Activated T-helper 1 cell treated with anti-CD3 and anti-CD28 coated beads, Interleukin-12 subunit alpha, Interleukin-12 subunit beta, Interleukin-2, Interleukin-4 antibody, amounts not matched to agents 30 ng/mL and 10 ng/mL and 1 ng/mL, durations not matched to agents 14 hours and 24 hours and 36 hours (primary cell): ENCODE measurements around the gene ZNF441. TPM values are rescaled to one million over a fixed set of nuclear protein-coding genes. Genes with fewer than 3 reads are reported as not detected.
A peak's percentile ranks its signal among the peaks of the same experiment; 100 is the strongest.
"Not testable (repeated sequence)": the region's sequence is repeated elsewhere in the genome, so short reads cannot be mapped to it uniquely, and the experiment has no call there.

ENCODE experiments used
- DNase-seq: peaks from one replicate; pipeline ENCODE4 v3.0.0; 2021; ENCODE audit warnings: low spot score
- H3K27ac Mint-ChIP-seq: one replicate; pipeline ENCODE4 v1.8.0; 2021; ENCODE audit warnings: mild to moderate bottlenecking, mixed read lengths
- H3K27me3 Mint-ChIP-seq: one replicate; pipeline ENCODE4 v1.8.0; 2022; ENCODE audit warnings: mild to moderate bottlenecking, moderate library complexity, mixed read lengths; ENCODE audit not compliant: insufficient read depth
- H3K36me3 Mint-ChIP-seq: one replicate; pipeline ENCODE4 v1.8.0; 2021; ENCODE audit warnings: low read depth, mixed read lengths
- H3K4me1 Mint-ChIP-seq: one replicate; pipeline ENCODE4 v1.8.0; 2021; ENCODE audit warnings: low read depth, mixed read lengths
- H3K4me3 Mint-ChIP-seq: one replicate; pipeline ENCODE4 v1.8.0; 2021; ENCODE audit warnings: mild to moderate bottlenecking, moderate library complexity, mixed read lengths
- H3K9me3 Mint-ChIP-seq: one replicate; pipeline ENCODE4 v1.8.0; 2021; ENCODE audit warnings: mixed read lengths
- intact Hi-C: fragments of 100-400 bp; cut with micrococcal nuclease; formaldehyde crosslinking; loops from one replicate; pipeline ENCODE4 v1.15.1; 2024
- total RNA-seq: library from RNA; stranded (reverse); gene quantifications from 2 replicates; pipeline ENCODE4 v1.2.3, GENCODE V29; 2022

ZNF441 gene
- total RNA-seq, 1 donor from 2014 or later, result 2.8 TPM

DNA sequence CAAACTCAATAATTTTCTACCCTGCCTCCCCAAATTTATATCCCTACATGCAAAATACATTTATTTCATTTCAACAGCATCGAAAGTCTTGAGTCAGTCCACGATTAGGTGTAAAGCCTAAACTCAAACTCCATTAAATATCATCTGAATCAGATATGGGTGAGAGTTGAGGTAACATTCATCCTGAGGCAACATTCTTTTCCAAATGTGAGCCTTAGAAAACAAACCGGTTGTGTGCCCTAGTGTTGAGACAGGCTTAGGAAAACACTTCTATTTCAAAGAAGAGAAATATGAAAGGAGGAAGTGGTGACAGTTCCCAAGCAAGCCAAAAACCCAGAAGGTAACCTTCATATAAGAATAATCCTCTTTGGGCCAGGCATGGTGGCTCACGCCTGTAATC lies 12.1 kb upstream of the ZNF441 start:
- peaks cover 66% of the 10 kb centered on the region for H3K9me3 Mint-ChIP-seq
- H3K4me1 Mint-ChIP-seq, result no peaks in the 10 kb centered on the region
- H3K27me3 Mint-ChIP-seq, result peaks cover 3% of the 10 kb centered on the region
- intact Hi-C loops, result no loop called here
- H3K36me3 Mint-ChIP-seq, result peaks cover 8% of the 10 kb centered on the region
- no peak overlapping the region for H3K27ac Mint-ChIP-seq
- DNase-seq, result no peak
- no peak overlapping the region for H3K4me3 Mint-ChIP-seq

DNA sequence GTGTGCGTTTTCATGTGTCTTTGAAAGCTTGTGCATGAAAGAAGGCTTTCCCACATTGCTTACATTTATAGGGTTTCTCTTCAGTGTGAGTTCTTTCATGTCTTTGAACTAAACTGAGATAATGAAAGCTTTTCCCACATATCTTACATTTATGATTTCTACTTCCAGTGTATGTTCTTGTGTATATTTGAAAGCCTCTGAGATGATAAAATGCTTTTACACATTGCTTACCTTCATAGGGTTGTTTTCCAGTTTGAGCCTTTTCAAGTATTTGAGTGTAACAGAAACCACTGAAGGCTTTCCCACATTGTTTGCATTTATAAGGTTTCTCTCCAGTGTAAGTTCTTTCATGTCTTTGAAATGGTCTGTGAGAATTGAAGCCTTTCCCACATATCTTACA lies 9.8 kb upstream of the ZNF441 start:
- H3K27ac Mint-ChIP-seq, result no peak overlapping the region
- H3K36me3 Mint-ChIP-seq, result peaks cover 8% of the 10 kb centered on the region
- no peaks in the 10 kb centered on the region for H3K27me3 Mint-ChIP-seq
- H3K4me1 Mint-ChIP-seq, result no peaks in the 10 kb centered on the region
- peaks cover 56% of the 10 kb centered on the region for H3K9me3 Mint-ChIP-seq
- DNase-seq, result no peak
- H3K4me3 Mint-ChIP-seq, result no peak overlapping the region
- intact Hi-C loops, result no loop called here

DNA sequence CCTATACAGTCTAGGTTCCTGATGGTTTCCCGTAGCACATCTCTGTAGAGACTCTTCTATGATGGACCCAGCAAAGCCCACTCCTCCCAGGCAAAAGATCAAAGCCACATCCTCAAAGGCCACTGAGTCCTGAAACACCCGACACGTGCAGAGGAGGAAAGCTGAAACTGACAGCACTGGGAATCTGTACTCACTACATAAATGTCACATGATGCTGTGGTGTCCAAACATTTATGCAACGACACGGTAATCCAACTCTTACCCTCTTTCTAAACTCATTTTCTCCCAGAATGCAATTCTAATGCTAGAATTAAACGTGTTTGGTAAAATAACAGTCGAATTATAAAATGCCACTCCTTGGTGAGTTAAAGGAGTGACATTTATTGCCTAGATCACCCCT lies 7.0 kb upstream of the ZNF441 start:
- Mint-ChIP-seq H3K27me3 (no peaks in the 10 kb centered on the region), H3K9me3 (peaks cover 58% of the 10 kb centered on the region), H3K4me1 (no peaks in the 10 kb centered on the region), H3K4me3 (no peak overlapping the region), H3K36me3 (peaks cover 8% of the 10 kb centered on the region), H3K27ac (no peak overlapping the region)
- no peak for DNase-seq
- intact Hi-C loops, result no loop called here

DNA sequence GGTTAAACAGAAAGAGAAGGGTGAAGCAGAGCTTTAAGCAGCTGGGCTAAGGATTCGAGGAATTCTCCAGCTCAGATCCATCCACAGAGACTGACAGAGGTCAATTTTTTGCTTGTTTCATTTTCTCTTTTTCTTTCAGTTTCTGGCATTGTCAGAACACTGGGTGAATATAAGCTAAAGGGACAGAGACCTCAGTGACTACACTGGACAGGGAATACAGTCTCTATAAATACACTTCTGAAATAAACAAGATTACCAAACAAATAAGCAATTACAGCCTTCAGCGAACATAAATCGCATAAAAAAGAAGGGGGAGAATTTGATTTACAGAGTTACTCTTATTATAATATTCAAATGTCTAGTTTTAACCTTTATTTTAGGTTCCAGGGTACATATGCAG lies 3.7 kb upstream of the ZNF441 start:
- no peaks in the 10 kb centered on the region for H3K27me3 Mint-ChIP-seq
- no peak for DNase-seq
- intact Hi-C loops, result no loop called here
- H3K9me3 Mint-ChIP-seq, result peaks cover 40% of the 10 kb centered on the region
- no peak overlapping the region for H3K4me3 Mint-ChIP-seq
- no peak overlapping the region for H3K27ac Mint-ChIP-seq
- H3K36me3 Mint-ChIP-seq, result peaks cover 3% of the 10 kb centered on the region
- peaks cover 8% of the 10 kb centered on the region for H3K4me1 Mint-ChIP-seq

DNA sequence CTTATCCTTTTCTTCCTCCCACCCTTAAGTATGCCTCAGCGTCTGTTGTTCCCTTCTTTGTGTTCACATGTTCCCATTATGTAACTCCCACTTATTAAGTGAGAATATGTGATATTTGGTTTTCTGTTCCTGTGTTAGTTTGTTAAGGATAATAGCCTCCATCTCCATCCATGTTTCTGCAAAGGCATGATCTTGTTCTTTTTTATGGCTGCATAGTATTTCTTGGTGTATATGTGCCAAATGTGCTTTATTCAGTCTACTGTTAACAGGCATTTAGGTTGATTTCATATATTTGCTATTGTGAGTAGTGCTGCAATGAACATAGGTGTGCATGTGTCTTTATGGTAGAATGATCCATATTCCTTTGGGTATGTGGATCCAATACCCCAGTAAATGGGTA lies 3.2 kb upstream of the ZNF441 start:
- intact Hi-C loops, result no loop called here
- peaks cover 11% of the 10 kb centered on the region for H3K4me1 Mint-ChIP-seq
- H3K4me3 Mint-ChIP-seq, result no peak overlapping the region
- no peak overlapping the region for H3K27ac Mint-ChIP-seq
- H3K9me3 Mint-ChIP-seq, result peaks cover 43% of the 10 kb centered on the region
- peaks cover 4% of the 10 kb centered on the region for H3K36me3 Mint-ChIP-seq
- DNase-seq, result no peak
- no peaks in the 10 kb centered on the region for H3K27me3 Mint-ChIP-seq

DNA sequence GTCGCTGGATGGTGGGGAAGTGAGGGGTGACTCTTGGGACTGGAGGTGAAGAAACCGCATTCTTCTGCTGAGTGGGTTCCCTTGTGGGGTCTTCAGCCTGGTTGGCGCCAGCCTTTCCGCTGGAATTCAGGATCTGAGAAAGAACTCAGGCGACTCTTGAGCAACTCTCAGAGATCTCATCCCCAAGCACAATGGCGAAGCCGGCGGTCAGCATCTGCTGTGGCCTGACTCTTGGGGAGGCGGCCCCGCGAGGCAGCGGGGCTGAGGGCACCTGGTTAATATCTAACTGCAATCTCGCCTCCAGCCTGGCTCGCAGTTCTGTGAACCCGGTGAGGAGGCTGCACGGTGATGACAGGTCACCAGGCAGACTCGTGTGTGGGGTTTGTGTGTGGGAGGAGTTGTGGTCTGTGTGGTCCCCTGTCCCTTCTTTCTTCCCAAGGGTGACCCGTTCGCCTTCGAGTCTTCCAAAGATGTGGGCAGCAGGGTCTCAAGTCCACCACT lies 883 bp downstream of the ZNF441 start:
- H3K4me1 Mint-ChIP-seq, result peaks cover 11% of the 10 kb centered on the region
- H3K9me3 Mint-ChIP-seq, result peaks cover 52% of the 10 kb centered on the region
- intact Hi-C loops, result loop anchor here (1.0 to 2.0 kb wide), 4 partner anchors 28 to 170 kb away; partner anchors contain the start of genes ZNF440 and ZNF627
- DNase-seq, result no peak
- H3K27ac Mint-ChIP-seq, result peak overlapping the region; percentile 75
- peak overlapping the region; percentile 95 for H3K4me3 Mint-ChIP-seq
- H3K36me3 Mint-ChIP-seq, result peaks cover 21% of the 10 kb centered on the region
- H3K27me3 Mint-ChIP-seq, result no peaks in the 10 kb centered on the region

DNA sequence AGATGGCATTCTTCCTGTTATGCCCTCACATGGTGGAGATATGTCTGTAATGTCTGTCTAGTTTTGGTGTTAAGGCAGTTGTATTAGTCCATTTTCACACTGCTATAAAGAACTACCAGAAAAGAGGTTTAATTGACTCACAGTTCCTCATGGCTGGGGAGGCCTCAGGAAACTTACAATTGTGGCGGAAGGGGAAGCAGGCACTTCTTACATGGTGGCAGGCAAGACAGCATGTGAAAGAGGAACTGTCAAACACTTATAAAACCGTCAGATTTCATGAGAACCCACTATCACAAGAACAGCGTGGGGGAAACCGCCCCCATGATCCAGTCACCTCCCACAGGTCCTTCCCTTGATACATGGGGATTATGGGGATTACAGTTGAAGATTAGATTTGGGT lies 3.2 kb downstream of the ZNF441 start:
- no peak for DNase-seq
- Mint-ChIP-seq H3K27ac (no peak overlapping the region), H3K4me1 (peaks cover 11% of the 10 kb centered on the region), H3K27me3 (no peaks in the 10 kb centered on the region), H3K9me3 (peaks cover 53% of the 10 kb centered on the region), H3K4me3 (no peak overlapping the region), H3K36me3 (peaks cover 21% of the 10 kb centered on the region)
- intact Hi-C loops, result no loop called here

DNA sequence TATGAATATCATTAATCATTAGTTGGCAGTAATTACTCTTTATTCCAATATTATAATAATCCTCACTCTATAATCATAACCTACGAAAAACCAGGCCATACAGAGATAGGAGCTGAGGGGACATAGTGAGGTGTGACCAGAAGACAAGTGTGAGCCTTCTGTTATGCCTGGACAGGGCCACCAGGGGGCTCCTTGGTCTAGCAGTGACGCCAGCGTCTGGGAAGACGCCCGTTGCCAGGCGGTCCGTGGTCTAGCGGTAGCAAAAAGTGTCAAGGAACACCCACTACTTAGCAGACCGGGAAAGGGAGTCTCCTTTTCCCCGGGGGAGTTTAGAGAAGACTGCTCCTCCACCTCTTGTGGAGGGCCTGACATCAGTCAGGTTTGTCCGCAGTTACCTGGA lies 4.7 kb downstream of the ZNF441 start:
- H3K27me3 Mint-ChIP-seq, intact Hi-C loops, H3K27ac Mint-ChIP-seq, DNase-seq, H3K4me1 Mint-ChIP-seq, H3K4me3 Mint-ChIP-seq: not testable (repeated sequence)
- Mint-ChIP-seq H3K9me3 (peaks cover 57% of the 10 kb centered on the region), H3K36me3 (peaks cover 24% of the 10 kb centered on the region)

DNA sequence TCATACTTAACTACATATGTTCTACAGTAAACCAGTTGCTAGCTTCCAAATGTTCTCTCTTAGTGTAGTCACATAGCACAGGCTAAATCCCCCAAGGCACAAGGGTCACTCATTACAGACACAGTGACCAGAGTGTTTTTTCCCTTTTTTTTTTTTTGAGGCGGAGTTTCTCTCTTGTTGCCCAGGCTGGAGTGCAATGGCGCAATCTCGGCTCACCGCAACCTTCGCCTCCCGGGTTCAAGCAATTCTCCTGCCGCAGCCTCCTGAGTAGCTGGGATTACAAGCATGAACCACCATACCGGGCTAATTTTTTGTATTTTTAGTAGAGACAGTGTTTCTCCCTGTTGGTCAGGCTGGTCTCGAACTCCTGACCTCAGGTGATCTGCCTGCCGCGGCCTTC lies 9.9 kb downstream of the ZNF441 start:
- not testable (repeated sequence) for DNase-seq
- Mint-ChIP-seq H3K36me3 (peaks cover 40% of the 10 kb centered on the region), H3K9me3 (peaks cover 66% of the 10 kb centered on the region)

DNA sequence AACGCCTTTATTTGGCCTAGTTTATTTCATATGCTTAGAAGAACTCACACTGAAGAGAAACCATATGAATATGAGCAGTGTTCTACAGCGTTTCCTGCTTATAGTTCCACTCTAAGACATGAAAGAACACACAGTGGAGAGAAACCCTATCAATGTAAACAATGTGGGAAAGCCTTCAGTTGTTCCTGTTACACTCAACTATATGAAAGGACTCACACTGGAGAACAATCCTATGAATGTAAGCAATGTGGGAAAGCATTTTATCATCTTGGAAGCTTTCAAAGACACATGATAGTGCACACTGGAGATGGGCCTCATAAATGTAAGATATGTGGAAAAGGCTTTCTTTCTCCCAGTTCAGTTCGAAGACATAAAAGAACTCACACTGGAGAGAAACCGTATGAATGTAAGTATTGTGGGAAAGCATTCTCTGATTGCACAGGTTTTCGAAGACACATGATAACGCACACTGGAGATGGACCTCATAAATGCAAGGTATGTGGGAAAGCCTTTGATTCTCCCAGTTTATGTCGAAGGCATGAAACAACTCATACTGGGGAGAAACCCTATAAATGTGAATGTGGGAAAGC lies 13.7 kb downstream of the ZNF441 start:
- H3K27me3 Mint-ChIP-seq, result no peaks in the 10 kb centered on the region
- H3K9me3 Mint-ChIP-seq, result peaks cover 64% of the 10 kb centered on the region
- H3K36me3 Mint-ChIP-seq, result peaks cover 46% of the 10 kb centered on the region
- no peak overlapping the region for H3K27ac Mint-ChIP-seq
- H3K4me1 Mint-ChIP-seq, result no peaks in the 10 kb centered on the region
- no peak for DNase-seq
- intact Hi-C loops, result no loop called here
- H3K4me3 Mint-ChIP-seq, result no peak overlapping the region

More for the DNA sequence above, 9.9 kb downstream of the ZNF441 start:
- H3K4me1 Mint-ChIP-seq, intact Hi-C loops, H3K27ac Mint-ChIP-seq, H3K27me3 Mint-ChIP-seq, H3K4me3 Mint-ChIP-seq: not testable (repeated sequence)

DNA sequence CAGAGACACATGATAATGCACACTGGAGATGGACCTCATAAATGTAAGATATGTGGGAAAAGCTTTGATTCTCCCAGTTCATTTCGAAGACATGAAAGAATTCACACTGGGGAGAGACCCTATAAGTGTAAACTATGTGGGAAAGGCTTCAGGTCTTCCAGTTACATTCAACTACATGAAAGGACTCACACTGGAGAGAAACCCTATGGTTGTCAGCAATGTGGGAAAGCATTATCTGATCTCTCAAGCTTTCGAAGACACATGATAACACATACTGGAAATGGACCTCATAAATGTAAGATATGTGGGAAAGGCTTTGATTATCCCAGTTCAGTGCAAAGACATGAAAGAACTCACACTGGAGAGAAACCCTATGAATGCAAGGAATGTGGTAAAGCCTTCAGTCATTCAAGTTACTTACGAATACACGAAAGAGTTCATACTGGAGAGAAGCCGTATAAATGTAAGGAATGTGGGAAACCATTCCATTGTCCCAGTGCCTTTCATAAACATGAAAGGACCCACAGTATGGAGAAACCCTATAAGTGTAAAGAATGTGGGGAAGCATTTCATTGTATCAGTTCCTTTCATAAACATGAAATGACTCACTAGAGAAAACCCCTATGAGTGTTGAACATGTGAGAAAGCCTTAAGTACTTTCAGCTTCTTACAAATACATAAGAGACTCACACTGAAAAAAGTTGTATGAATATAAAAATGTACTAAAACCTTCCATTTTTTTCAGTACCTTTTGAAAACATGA lies 14.7 kb downstream of the ZNF441 start:
- Mint-ChIP-seq H3K36me3 (peaks cover 43% of the 10 kb centered on the region), H3K4me3 (no peak overlapping the region), H3K9me3 (peaks cover 63% of the 10 kb centered on the region), H3K27me3 (no peaks in the 10 kb centered on the region), H3K4me1 (no peaks in the 10 kb centered on the region), H3K27ac (no peak overlapping the region)
- DNase-seq, result no peak
- intact Hi-C loops, result no loop called here

DNA sequence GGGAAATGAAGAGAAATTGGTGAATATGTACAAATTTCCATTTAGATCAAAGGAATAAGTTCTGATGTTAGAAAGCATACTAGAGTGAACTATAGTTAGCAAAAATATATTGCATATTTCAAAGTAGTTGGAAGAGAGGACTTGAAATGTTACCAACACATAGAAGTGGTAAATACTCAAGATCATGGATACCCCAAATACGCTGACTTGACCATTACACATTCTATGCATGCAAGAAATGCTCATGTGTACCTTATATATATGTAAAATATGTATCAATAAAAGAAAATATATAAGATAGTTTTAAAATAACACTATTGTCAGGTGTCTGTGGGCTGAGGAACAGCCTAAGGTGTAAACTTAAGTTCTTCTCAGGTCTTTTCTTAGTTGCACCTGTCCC lies 17.0 kb downstream of the ZNF441 start:
- Mint-ChIP-seq H3K27me3 (peaks cover 2% of the 10 kb centered on the region), H3K4me1 (no peaks in the 10 kb centered on the region), H3K27ac (no peak overlapping the region), H3K4me3 (no peak overlapping the region), H3K9me3 (peaks cover 71% of the 10 kb centered on the region), H3K36me3 (peaks cover 37% of the 10 kb centered on the region)
- no peak for DNase-seq
- intact Hi-C loops, result no loop called here

DNA sequence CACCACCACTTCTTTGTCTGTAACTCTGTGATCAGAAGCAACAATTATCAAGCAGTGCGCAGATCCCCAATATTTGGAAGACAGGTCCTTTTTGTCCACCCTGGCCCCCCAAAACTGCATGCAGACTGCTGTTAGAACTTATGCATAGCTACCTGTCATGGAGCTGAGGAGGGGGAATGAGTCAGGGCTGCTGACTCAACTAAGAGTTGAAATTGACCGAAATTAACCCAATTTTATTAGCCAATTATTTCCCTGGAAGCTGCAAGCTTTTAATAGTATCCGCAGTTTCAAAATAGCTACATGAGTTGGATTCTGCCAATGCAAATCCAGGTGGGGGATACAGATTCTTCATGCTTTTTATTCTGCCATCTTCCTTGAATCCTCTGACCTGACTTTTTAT lies 17.6 kb downstream of the ZNF441 start:
- Mint-ChIP-seq H3K4me1 (no peaks in the 10 kb centered on the region), H3K27ac (no peak overlapping the region), H3K36me3 (peaks cover 34% of the 10 kb centered on the region), H3K27me3 (peaks cover 2% of the 10 kb centered on the region), H3K9me3 (peaks cover 73% of the 10 kb centered on the region), H3K4me3 (no peak overlapping the region)
- intact Hi-C loops, result no loop called here
- no peak for DNase-seq
